Erythroblast (primary cell): ENCODE results near the gene PLA2R1.

ENCODE experiments used
- DNase-seq, 2 experiments: peaks; one replicate each; lab custom pipeline; 2025; lab: John Stamatoyannopoulos, UW
- GATA1 ChIP-seq: IDR thresholded peaks from 2 replicates; pipeline ENCODE4 v1.6.1; 2011; ENCODE audit warnings: low read depth, mild to moderate bottlenecking, control low read depth, low read length, moderate library complexity
- POLR2A ChIP-seq: IDR thresholded peaks from 2 replicates; pipeline ENCODE4 v1.6.1; 2011; ENCODE audit warnings: mild to moderate bottlenecking, low read length

PLA2R1 gene

GRCh38 chr2:160077912-160078810, 15.7 kb upstream of the PLA2R1 start:
- DNase-seq, result no peak
- TF ChIP-seq POLR2A (no peak), GATA1 (no peak)

- no peak for DNase-seq
- TF ChIP-seq POLR2A (no peak), GATA1 (no peak)
Measured at GRCh38 chr2:160076914-160077313, 14.5 kb upstream of the PLA2R1 start.

GRCh38 chr2:160076241-160076640, 13.8 kb upstream of the PLA2R1 start:
- no peak for TF ChIP-seq GATA1
- TF ChIP-seq POLR2A, result no peak
- DNase-seq, result no peak

GRCh38 chr2:160075171-160075570, 12.8 kb upstream of the PLA2R1 start:
- DNase-seq, result no peak
- no peak for TF ChIP-seq GATA1
- TF ChIP-seq POLR2A, result no peak

GRCh38 chr2:160073284-160073888, 11.0 kb upstream of the PLA2R1 start:
- no peak for DNase-seq
- TF ChIP-seq POLR2A (no peak), GATA1 (no peak)

GRCh38 chr2:160068906-160069305, 6.5 kb upstream of the PLA2R1 start:
- TF ChIP-seq POLR2A (no peak), GATA1 (no peak)
- no peak for DNase-seq

- TF ChIP-seq GATA1 (no peak), POLR2A (no peak)
- DNase-seq, result no peak
Measured at GRCh38 chr2:160064916-160065315, 2.5 kb upstream of the PLA2R1 start.

- no peak for DNase-seq
- no peak for TF ChIP-seq POLR2A
Measured at GRCh38 chr2:160063879-160064612, 1.6 kb upstream of the PLA2R1 start.

- DNase-seq, result no peak
- TF ChIP-seq POLR2A, result no peak
Measured at GRCh38 chr2:160063271-160063670, 856 bp upstream of the PLA2R1 start.

- TF ChIP-seq GATA1, result no peak
- no peak for TF ChIP-seq POLR2A
- DNase-seq, result no peak
Measured at GRCh38 chr2:160061944-160062291, 497 bp downstream of the PLA2R1 start.

- TF ChIP-seq GATA1 (no peak), POLR2A (no peak)
- DNase-seq, result no peak
Measured at GRCh38 chr2:160061533-160061932, 882 bp downstream of the PLA2R1 start.

GRCh38 chr2:160060297-160060696, 2.1 kb downstream of the PLA2R1 start:
- no peak for TF ChIP-seq GATA1
- no peak for TF ChIP-seq POLR2A
- DNase-seq, result no peak

GRCh38 chr2:160057356-160057755, 5.1 kb downstream of the PLA2R1 start:
- DNase-seq, result no peak
- TF ChIP-seq POLR2A (no peak), GATA1 (no peak)

GRCh38 chr2:160055726-160056108, 6.7 kb downstream of the PLA2R1 start:
- TF ChIP-seq POLR2A, result no peak
- no peak for TF ChIP-seq GATA1
- no peak for DNase-seq
